Transverse colon (tissue), 3 donors: ENCODE measurements around the gene HP1BP3.

ENCODE experiments used
- CTCF ChIP-seq, 5 experiments: fragments of 200-600 bp in 3 of 5; fragments of 450-650 bp in 2 of 5; sonication (generic) in 3 of 5; IDR thresholded peaks; 1 replicate in 2 of 5; 2 replicates in 3 of 5; pipeline ENCODE4 v1.5.1; 2016 to 2017; ENCODE audit warnings: antibody characterized with exemption in 5 of 5, inconsistent platforms in 3 of 5, mild to moderate bottlenecking in 2 of 5, moderate library complexity in 1 of 5
- POLR2A ChIP-seq: fragments of 450-650 bp; IDR thresholded peaks from one replicate; pipeline ENCODE4 v1.6.1; 2016; ENCODE audit warnings: antibody characterized with exemption, mild to moderate bottlenecking, moderate library complexity

- no peak for TF ChIP-seq CTCF (IDR thresholded peaks at IDR 0.05)
- TF ChIP-seq POLR2A = no peak
These were observed 65.7 kb downstream of the HP1BP3 start for GRCh38 chr1:20721117-20722061.
